ENCODE data around the gene SPI1.
A peak's percentile ranks its signal among the peaks of the same experiment; 100 is the strongest.

DNA sequence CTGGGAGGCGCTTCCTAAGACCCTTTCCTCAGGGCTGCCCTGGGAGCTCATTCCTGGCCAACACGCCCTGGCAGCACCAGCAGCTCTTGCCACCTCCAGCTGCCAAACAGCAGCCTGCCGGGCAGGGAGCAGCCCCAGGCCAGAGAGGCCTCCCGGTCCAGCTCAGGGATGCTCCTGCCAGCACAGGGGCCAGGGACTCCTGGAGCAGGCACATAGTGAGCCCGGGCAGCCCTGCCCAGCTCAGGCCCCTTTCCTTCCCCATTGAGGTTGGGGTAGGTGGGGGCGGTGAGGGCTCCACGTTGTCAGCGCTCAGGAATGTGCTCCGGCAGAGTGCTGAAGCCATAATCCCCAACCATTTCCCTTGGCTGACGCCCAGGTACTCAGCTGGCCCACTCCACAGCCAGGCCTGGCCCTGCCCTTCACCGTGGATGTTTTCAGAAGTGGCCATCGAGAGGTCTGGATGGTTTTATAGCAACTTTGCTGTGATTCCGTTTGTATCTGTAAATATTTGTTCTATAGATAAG is 37.7 kb upstream of the SPI1 start:
- TF ChIP-seq POLR2AphosphoS5 (IDR thresholded peaks at IDR 0.05; ENCODE audit: low read depth, low read length) (no peak; the same call in 1 of the 2 replicates), POLR2A (IDR thresholded peaks at IDR 0.05; ENCODE audit: low read depth, low read length) (no peak; the same call in 1 of the 2 replicates), PAX5 (IDR thresholded peaks at IDR 0.05; ENCODE audit: insufficient read depth, low read length, severe bottlenecking) (no peak), SPI1 (IDR thresholded peaks at IDR 0.05; ENCODE audit: low read depth, low read length) (no peak), TAF1 (IDR thresholded peaks at IDR 0.05; ENCODE audit: low read depth, low read length) (no peak), POU2F2 (IDR thresholded peaks at IDR 0.05; ENCODE audit: low read depth, low read length) (0 out of 2 replicates have a peak, but pooled peaks have one; percentile 14)

All from GM12891 (cell line).